ENCODE data around the gene TSHZ2.

The TSHZ2 gene

GRCh38 chr20:53385941-53386767, 414.0 kb downstream of the TSHZ2 start:
- TF ChIP-seq EZH2 (IDR thresholded peaks at IDR 0.05; ENCODE audit: borderline replicate concordance, low read length) (no peak), CTCF (IDR thresholded peaks at IDR 0.05; ENCODE audit: low read length) (no peak)
- H3K9ac ChIP-seq (ENCODE audit: low read length), result no peak overlapping the region
- H3K4me2 ChIP-seq (ENCODE audit: low read length), result no peak overlapping the region
- H3K27me3 ChIP-seq (ENCODE audit: insufficient read depth, low read length), result no peaks in the 10 kb centered on the region
- no peaks in the 10 kb centered on the region for H3K9me2 ChIP-seq (ENCODE audit: low read depth, low read length)
- no peak overlapping the region for H2AFZ ChIP-seq (ENCODE audit: low read length)
- H4K20me1 ChIP-seq (ENCODE audit: insufficient read depth, low read length), result no peaks in the 10 kb centered on the region
- H3K27ac ChIP-seq (ENCODE audit: low read depth, low read length, poor library complexity, severe bottlenecking), result no peak overlapping the region
- H3K4me3 ChIP-seq (ENCODE audit: low read depth, low read length, poor library complexity, severe bottlenecking), result no peak overlapping the region
- H3K79me2 ChIP-seq (ENCODE audit: insufficient read depth, low read length), result no peaks in the 10 kb centered on the region
- H3F3A ChIP-seq (ENCODE audit: insufficient read depth, low read length), result no peaks in the 10 kb centered on the region
- no peaks in the 10 kb centered on the region for H3K36me3 ChIP-seq (ENCODE audit: insufficient read depth, low read length)
- H3K9me3 ChIP-seq (ENCODE audit: low read length), result no peaks in the 10 kb centered on the region
- no peaks in the 10 kb centered on the region for H3K4me1 ChIP-seq (ENCODE audit: insufficient read depth, low read length, severe bottlenecking)

GRCh38 chr20:53387983-53388675, 416.0 kb downstream of the TSHZ2 start:
- Histone ChIP-seq H3K36me3 (ENCODE audit: insufficient read depth, low read length) (no peaks in the 10 kb centered on the region), H3K9ac (ENCODE audit: low read length) (no peak overlapping the region), H3K9me2 (ENCODE audit: low read depth, low read length) (no peaks in the 10 kb centered on the region), H3K27me3 (ENCODE audit: insufficient read depth, low read length) (no peaks in the 10 kb centered on the region), H4K20me1 (ENCODE audit: insufficient read depth, low read length) (no peaks in the 10 kb centered on the region), H3K9me3 (ENCODE audit: low read length) (no peaks in the 10 kb centered on the region), H3K79me2 (ENCODE audit: insufficient read depth, low read length) (no peaks in the 10 kb centered on the region), H3K4me3 (ENCODE audit: low read depth, low read length, poor library complexity, severe bottlenecking) (no peak overlapping the region), H3F3A (ENCODE audit: insufficient read depth, low read length) (no peaks in the 10 kb centered on the region), H3K4me1 (ENCODE audit: insufficient read depth, low read length, severe bottlenecking) (no peaks in the 10 kb centered on the region), H3K4me2 (ENCODE audit: low read length) (no peak overlapping the region), H2AFZ (ENCODE audit: low read length) (no peak overlapping the region), H3K27ac (ENCODE audit: low read depth, low read length, poor library complexity, severe bottlenecking) (no peak overlapping the region)
- no peak for TF ChIP-seq EZH2 (IDR thresholded peaks at IDR 0.05; ENCODE audit: borderline replicate concordance, low read length)

GRCh38 chr20:53389516-53390300, 417.6 kb downstream of the TSHZ2 start:
- H3K9ac ChIP-seq (ENCODE audit: low read length), result no peak overlapping the region
- TF ChIP-seq EZH2 (IDR thresholded peaks at IDR 0.05; ENCODE audit: borderline replicate concordance, low read length), result no peak
- TF ChIP-seq CTCF (IDR thresholded peaks at IDR 0.05; ENCODE audit: low read length), result no peak
- H3K27me3 ChIP-seq (ENCODE audit: insufficient read depth, low read length), result no peaks in the 10 kb centered on the region
- H3K27ac ChIP-seq (ENCODE audit: low read depth, low read length, poor library complexity, severe bottlenecking), result no peak overlapping the region
- no peak overlapping the region for H2AFZ ChIP-seq (ENCODE audit: low read length)
- no peak overlapping the region for H3K4me3 ChIP-seq (ENCODE audit: low read depth, low read length, poor library complexity, severe bottlenecking)
- H3K4me2 ChIP-seq (ENCODE audit: low read length), result no peak overlapping the region
- no peaks in the 10 kb centered on the region for H4K20me1 ChIP-seq (ENCODE audit: insufficient read depth, low read length)
- no peaks in the 10 kb centered on the region for H3K9me2 ChIP-seq (ENCODE audit: low read depth, low read length)
- no peaks in the 10 kb centered on the region for H3K4me1 ChIP-seq (ENCODE audit: insufficient read depth, low read length, severe bottlenecking)
- no peaks in the 10 kb centered on the region for H3F3A ChIP-seq (ENCODE audit: insufficient read depth, low read length)
- H3K9me3 ChIP-seq (ENCODE audit: low read length), result no peaks in the 10 kb centered on the region
- H3K36me3 ChIP-seq (ENCODE audit: insufficient read depth, low read length), result no peaks in the 10 kb centered on the region
- H3K79me2 ChIP-seq (ENCODE audit: insufficient read depth, low read length), result no peaks in the 10 kb centered on the region

Measured in OCI-LY1 (cell line).